Duodenal mucosa (tissue), 2 donors: Measurements from ENCODE around the gene PRR4.

ENCODE experiments used
- H3K27ac ChIP-seq: one replicate; pipeline ENCODE4 v1.7.0; 2013; ENCODE audit warnings: low read depth, low read length
- H3K27me3 ChIP-seq, 2 donors: one replicate each; pipeline ENCODE4 v1.7.0; 2013; ENCODE audit warnings: low read length in 2 of 2, control low read depth in 1 of 2; ENCODE audit not compliant: insufficient read depth in 2 of 2, control insufficient read depth in 1 of 2
- H3K36me3 ChIP-seq, 2 donors: one replicate each; pipeline ENCODE4 v1.7.0; 2013; ENCODE audit warnings: low read length in 2 of 2, control low read depth in 1 of 2; ENCODE audit not compliant: insufficient read depth in 2 of 2, control insufficient read depth in 1 of 2
- H3K4me1 ChIP-seq, 2 donors: one replicate each; pipeline ENCODE4 v1.7.0; 2013; ENCODE audit warnings: low read length in 2 of 2, control low read depth in 1 of 2; ENCODE audit not compliant: insufficient read depth in 2 of 2, control insufficient read depth in 1 of 2
- H3K4me3 ChIP-seq, 2 donors: one replicate each; pipeline ENCODE4 v1.7.0; 2013; ENCODE audit warnings: low read length in 2 of 2, low read depth in 1 of 2
- H3K9ac ChIP-seq, 2 donors: one replicate each; pipeline ENCODE4 v1.7.0; 2013; ENCODE audit warnings: low read length in 2 of 2, low read depth in 1 of 2
- H3K9me3 ChIP-seq, 2 donors: one replicate each; pipeline ENCODE4 v1.7.0; 2013; ENCODE audit warnings: low read length in 2 of 2, control low read depth in 1 of 2; ENCODE audit not compliant: control insufficient read depth in 1 of 2

The PRR4 gene

GRCh38 chr12:10853776-10854175 is 4.5 kb upstream of the PRR4 start:
- H3K27me3 ChIP-seq: no peaks in the 10 kb centered on the region
- H3K4me3 ChIP-seq: no peak overlapping the region
- H3K9me3 ChIP-seq: peaks cover 8 to 16% of the 10 kb centered on the region in 2 donors
- H3K36me3 ChIP-seq: peaks cover 0 to 9% of the 10 kb centered on the region in 2 donors
- no peaks in the 10 kb centered on the region for H3K4me1 ChIP-seq
- no peak overlapping the region for H3K27ac ChIP-seq
- H3K9ac ChIP-seq: no peak overlapping the region

GRCh38 chr12:10851243-10851858 is 2.1 kb upstream of the PRR4 start:
- Histone ChIP-seq H3K4me3 (no peak overlapping the region), H3K9me3 (peaks cover 7 to 8% of the 10 kb centered on the region in 2 donors), H3K27ac (no peak overlapping the region), H3K9ac (no peak overlapping the region), H3K27me3 (no peaks in the 10 kb centered on the region), H3K36me3 (peaks cover 0 to 4% of the 10 kb centered on the region in 2 donors), H3K4me1 (no peaks in the 10 kb centered on the region)

GRCh38 chr12:10847744-10848143 is 1.5 kb downstream of the PRR4 start:
- Histone ChIP-seq H3K27ac (no peak overlapping the region), H3K36me3 (peaks cover 0 to 4% of the 10 kb centered on the region in 2 donors), H3K9me3 (no peaks in the 10 kb centered on the region), H3K4me1 (no peaks in the 10 kb centered on the region), H3K9ac (no peak overlapping the region), H3K4me3 (no peak overlapping the region), H3K27me3 (no peaks in the 10 kb centered on the region)

- Histone ChIP-seq H3K36me3 (no peaks in the 10 kb centered on the region), H3K9me3 (no peaks in the 10 kb centered on the region), H3K27ac (no peak overlapping the region), H3K4me1 (no peaks in the 10 kb centered on the region), H3K4me3 (no peak overlapping the region), H3K9ac (no peak overlapping the region), H3K27me3 (no peaks in the 10 kb centered on the region)
Observed at GRCh38 chr12:10842862-10843261, 6.4 kb downstream of the PRR4 start.

- Histone ChIP-seq H3K4me1 (no peaks in the 10 kb centered on the region), H3K36me3 (no peaks in the 10 kb centered on the region), H3K4me3 (no peak overlapping the region), H3K9me3 (peaks cover 0 to 3% of the 10 kb centered on the region in 2 donors), H3K9ac (no peak overlapping the region), H3K27me3 (no peaks in the 10 kb centered on the region), H3K27ac (no peak overlapping the region)
Observed at GRCh38 chr12:10838461-10838860, 10.8 kb downstream of the PRR4 start.

GRCh38 chr12:10829994-10830393 is 19.3 kb downstream of the PRR4 start:
- no peak overlapping the region for H3K4me3 ChIP-seq
- no peaks in the 10 kb centered on the region for H3K36me3 ChIP-seq
- H3K27ac ChIP-seq: no peak overlapping the region
- H3K9me3 ChIP-seq: no peaks in the 10 kb centered on the region
- H3K4me1 ChIP-seq: no peaks in the 10 kb centered on the region
- H3K27me3 ChIP-seq: no peaks in the 10 kb centered on the region
- no peak overlapping the region for H3K9ac ChIP-seq

- Histone ChIP-seq H3K9ac (no peak within 1 kb of the TSS), H3K27me3 (no peaks in the 10 kb centered on the region), H3K27ac (no peak within 1 kb of the TSS), H3K9me3 (no peaks in the 10 kb centered on the region), H3K4me1 (no peaks in the 10 kb centered on the region), H3K36me3 (no peaks in the 10 kb centered on the region), H3K4me3 (no peak within 1 kb of the TSS)
Observed at GRCh38 chr12:10826258-10826657, 23.0 kb downstream of the PRR4 start, which contains the start of gene TAS2R10. TSS of gene TAS2R10 (minus strand) at chr12:10826358. CDS start at chr12:10826269, 89 bp downstream.

GRCh38 chr12:10824957-10825356 is 24.3 kb downstream of the PRR4 start:
- Histone ChIP-seq H3K9ac (no peak overlapping the region), H3K4me3 (no peak overlapping the region), H3K27me3 (no peaks in the 10 kb centered on the region), H3K36me3 (no peaks in the 10 kb centered on the region), H3K4me1 (no peaks in the 10 kb centered on the region), H3K9me3 (no peaks in the 10 kb centered on the region), H3K27ac (no peak overlapping the region)

GRCh38 chr12:10811883-10812536 is 37.3 kb downstream of the PRR4 start:
- Histone ChIP-seq H3K9ac (no peak overlapping the region), H3K4me1 (no peaks in the 10 kb centered on the region), H3K27ac (no peak overlapping the region), H3K27me3 (no peaks in the 10 kb centered on the region), H3K4me3 (no peak overlapping the region), H3K9me3 (no peaks in the 10 kb centered on the region), H3K36me3 (no peaks in the 10 kb centered on the region)

GRCh38 chr12:10810068-10810467 is 39.2 kb downstream of the PRR4 start, which contains the start of gene TAS2R9:
TSS of gene TAS2R9 (minus strand) at chr12:10810168. CDS start at chr12:10810075, 93 bp downstream.
- Histone ChIP-seq H3K4me1 (no peaks in the 10 kb centered on the region), H3K9me3 (no peaks in the 10 kb centered on the region), H3K36me3 (no peaks in the 10 kb centered on the region), H3K27me3 (no peaks in the 10 kb centered on the region), H3K27ac (no peak within 1 kb of the TSS), H3K4me3 (no peak within 1 kb of the TSS), H3K9ac (no peak within 1 kb of the TSS)
